IPS-20b (cell line): Measurements from ENCODE around the gene PPP6R3.
A peak's percentile ranks its signal among the peaks of the same experiment; 100 is the strongest.
"Not testable (repeated sequence)": the region's sequence is repeated elsewhere in the genome, so short reads cannot be mapped to it uniquely, and the experiment has no call there.

Source experiments
- H3K27ac ChIP-seq: one replicate; pipeline ENCODE4 v1.5.1; 2013; ENCODE audit warnings: low read length
- H3K27me3 ChIP-seq: 2 replicates; pipeline ENCODE4 v1.6.1; 2013; ENCODE audit warnings: mild to moderate bottlenecking, low read length, inconsistent platforms; ENCODE audit not compliant: insufficient read depth
- H3K36me3 ChIP-seq: 2 replicates; pipeline ENCODE4 v1.6.1; 2013; ENCODE audit warnings: low read depth, mild to moderate bottlenecking, inconsistent platforms, low read length, moderate library complexity; ENCODE audit not compliant: insufficient read depth
- H3K4me1 ChIP-seq: 2 replicates; pipeline ENCODE4 v1.6.1; 2013; ENCODE audit warnings: mild to moderate bottlenecking, control low read depth, inconsistent platforms, low read length, moderate library complexity; ENCODE audit not compliant: insufficient read depth
- H3K4me3 ChIP-seq: 2 replicates; pipeline ENCODE4 v1.5.1; 2013; ENCODE audit warnings: mild to moderate bottlenecking, low read length, inconsistent platforms
- H3K9ac ChIP-seq: 2 replicates; pipeline ENCODE4 v1.6.1; 2013; ENCODE audit warnings: low read depth, mild to moderate bottlenecking, inconsistent platforms, low read length, moderate library complexity
- H3K9me3 ChIP-seq: 2 replicates; pipeline ENCODE4 v1.6.1; 2013; ENCODE audit warnings: mild to moderate bottlenecking, low read depth, low read length, inconsistent platforms; ENCODE audit not compliant: insufficient read depth

PPP6R3 gene

DNA sequence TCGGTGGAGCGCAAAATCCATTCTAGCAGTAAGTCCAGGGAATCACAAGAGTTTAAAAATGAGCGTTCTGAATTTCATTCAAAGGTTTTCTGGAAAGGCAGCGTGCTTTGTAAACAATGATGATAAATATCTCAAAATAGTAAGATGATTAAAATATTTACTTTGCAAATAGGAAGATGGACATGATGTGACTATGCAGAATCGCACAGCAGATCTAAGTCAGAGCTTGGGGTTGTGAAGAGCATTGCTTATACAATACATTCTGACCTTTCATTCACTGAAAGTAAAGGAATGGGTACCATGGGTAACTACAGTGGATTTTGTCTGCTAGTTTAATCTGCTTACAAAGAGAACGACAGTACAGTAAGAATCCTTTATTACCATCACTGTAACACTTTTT lies 77.5 kb downstream of the PPP6R3 start:
- Histone ChIP-seq H3K4me1 (peaks cover 41% of the 10 kb centered on the region), H3K9me3 (no peaks in the 10 kb centered on the region), H3K36me3 (peaks cover 73% of the 10 kb centered on the region)

DNA sequence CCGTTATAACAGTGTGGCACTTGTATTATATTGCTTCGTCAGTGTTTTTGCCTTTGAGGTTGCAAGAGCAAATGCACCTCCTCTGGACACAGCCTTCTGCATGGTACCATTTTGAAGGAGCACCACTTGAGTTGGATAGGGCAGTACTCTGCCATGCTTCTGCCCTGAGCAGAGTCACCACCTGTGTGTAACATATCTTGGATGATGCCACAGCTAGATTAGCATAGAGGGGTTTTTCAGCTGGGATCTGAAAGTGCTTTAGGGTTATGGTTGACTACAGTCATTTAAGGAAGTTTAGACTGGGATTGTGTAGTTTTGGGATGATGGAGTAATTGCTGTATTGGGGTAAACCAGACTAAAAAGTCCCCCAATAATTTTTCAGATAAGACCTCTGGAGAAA lies 78.8 kb downstream of the PPP6R3 start:
- Histone ChIP-seq H3K36me3 (peaks cover 75% of the 10 kb centered on the region), H3K9ac (no peak overlapping the region), H3K4me1 (peaks cover 39% of the 10 kb centered on the region), H3K9me3 (no peaks in the 10 kb centered on the region), H3K4me3 (0 out of 2 replicates have a peak overlapping the region, but pooled peaks have one; percentile 24), H3K27me3 (no peaks in the 10 kb centered on the region), H3K27ac (no peak overlapping the region)

More for the DNA sequence above, 77.5 kb downstream of the PPP6R3 start:
- Histone ChIP-seq H3K27ac (no peak overlapping the region), H3K4me3 (no peak overlapping the region), H3K9ac (no peak overlapping the region), H3K27me3 (no peaks in the 10 kb centered on the region)

DNA sequence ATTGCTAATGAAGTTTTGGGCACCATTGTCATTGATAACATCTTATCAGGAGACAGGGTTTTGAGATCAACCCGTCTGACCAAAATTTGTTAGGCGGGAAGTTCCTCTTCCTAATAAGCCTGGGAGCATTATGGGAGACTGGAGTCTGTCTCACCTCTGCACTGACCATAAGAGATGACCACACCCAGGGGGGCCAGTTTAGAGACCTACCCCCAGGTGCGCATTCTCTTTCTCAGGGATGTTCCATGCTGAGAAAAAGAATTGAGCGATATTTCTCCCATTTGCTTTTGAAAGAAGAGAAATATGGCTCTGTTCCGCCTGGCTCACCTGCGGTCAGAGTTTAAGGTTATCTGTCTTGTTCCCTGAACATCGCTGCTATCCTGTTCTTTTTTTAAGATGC lies 80.0 kb downstream of the PPP6R3 start:
- not testable (repeated sequence) for H3K27ac ChIP-seq
- H3K4me1 ChIP-seq = peaks cover 36% of the 10 kb centered on the region
- H3K36me3 ChIP-seq = peaks cover 82% of the 10 kb centered on the region

DNA sequence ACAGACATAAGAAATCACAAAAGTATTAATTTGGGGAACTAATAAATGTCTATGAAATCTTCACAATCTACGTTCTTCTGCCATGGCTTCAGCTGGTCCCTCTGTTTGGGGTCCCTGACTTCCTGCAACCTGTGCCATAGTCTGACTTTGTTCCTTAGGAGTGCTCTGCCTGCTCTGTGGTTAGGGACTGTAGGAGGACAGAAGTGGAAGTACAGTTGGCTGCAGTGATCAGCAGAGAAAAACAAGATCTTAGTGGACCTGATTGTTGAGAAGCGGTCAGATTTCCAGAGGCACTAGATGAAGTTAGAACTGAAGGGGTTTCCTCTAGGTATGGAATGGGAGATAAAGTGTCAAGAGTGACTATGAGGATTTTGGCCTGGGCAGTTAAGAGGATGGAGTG lies 80.6 kb downstream of the PPP6R3 start:
- Histone ChIP-seq H3K27me3 (no peaks in the 10 kb centered on the region), H3K4me3 (no peak overlapping the region), H3K9ac (no peak overlapping the region), H3K4me1 (peaks cover 36% of the 10 kb centered on the region), H3K36me3 (peaks cover 88% of the 10 kb centered on the region), H3K27ac (no peak overlapping the region), H3K9me3 (no peaks in the 10 kb centered on the region)

More for the DNA sequence above, 80.0 kb downstream of the PPP6R3 start:
- H3K9ac ChIP-seq, H3K27me3 ChIP-seq, H3K9me3 ChIP-seq: not testable (repeated sequence)
- peak overlapping the region; percentile 4; the same call in 1 of the 2 replicates for H3K4me3 ChIP-seq

DNA sequence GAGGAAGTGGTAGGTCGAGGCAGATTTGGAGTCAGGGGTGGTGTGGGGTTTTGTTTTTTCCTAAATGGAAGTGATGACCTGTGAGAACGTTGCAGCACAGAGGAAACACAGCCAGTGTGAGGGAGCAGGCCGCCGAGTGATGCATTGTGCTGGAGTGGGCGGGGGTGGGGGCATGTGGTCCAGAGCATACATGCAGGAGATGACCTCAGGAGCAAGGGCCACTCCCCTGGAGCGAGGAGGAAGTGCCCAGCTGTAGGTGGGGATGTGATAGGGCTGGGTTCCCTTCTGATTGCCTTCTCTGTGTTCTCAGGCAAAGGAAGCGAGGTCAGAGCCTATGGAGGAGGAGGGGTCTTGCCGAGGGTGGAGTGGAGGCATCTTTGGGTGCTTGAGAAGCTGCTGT lies 81.4 kb downstream of the PPP6R3 start:
- no peak overlapping the region for H3K4me3 ChIP-seq
- peaks cover 32% of the 10 kb centered on the region for H3K4me1 ChIP-seq
- no peak overlapping the region for H3K27ac ChIP-seq
- no peak overlapping the region for H3K9ac ChIP-seq
- H3K36me3 ChIP-seq = peaks cover 89% of the 10 kb centered on the region
- no peaks in the 10 kb centered on the region for H3K27me3 ChIP-seq
- H3K9me3 ChIP-seq = no peaks in the 10 kb centered on the region

DNA sequence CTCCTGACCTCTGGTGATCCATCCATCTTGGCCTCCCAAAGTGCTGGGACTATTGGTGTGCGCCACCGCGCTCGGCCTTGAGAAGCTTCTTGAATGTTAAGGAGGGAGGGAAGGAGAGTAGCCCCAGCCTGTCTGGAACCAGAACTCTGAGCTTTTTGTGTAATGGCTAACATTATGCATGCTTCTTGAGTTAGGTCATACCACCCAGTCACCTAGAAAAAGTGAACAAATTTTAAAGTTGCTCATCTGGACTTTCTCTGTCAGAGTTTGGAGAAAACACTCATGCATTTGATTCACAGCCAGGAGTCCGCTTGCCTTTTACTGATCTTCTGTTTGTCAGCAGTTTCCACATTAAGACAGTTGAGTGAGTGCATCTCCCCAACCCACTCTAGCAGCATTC lies 82.1 kb downstream of the PPP6R3 start:
- Histone ChIP-seq H3K27me3 (no peaks in the 10 kb centered on the region), H3K9me3 (no peaks in the 10 kb centered on the region), H3K4me1 (peaks cover 30% of the 10 kb centered on the region), H3K27ac (no peak overlapping the region), H3K36me3 (peaks cover 89% of the 10 kb centered on the region), H3K4me3 (no peak overlapping the region), H3K9ac (no peak overlapping the region)

DNA sequence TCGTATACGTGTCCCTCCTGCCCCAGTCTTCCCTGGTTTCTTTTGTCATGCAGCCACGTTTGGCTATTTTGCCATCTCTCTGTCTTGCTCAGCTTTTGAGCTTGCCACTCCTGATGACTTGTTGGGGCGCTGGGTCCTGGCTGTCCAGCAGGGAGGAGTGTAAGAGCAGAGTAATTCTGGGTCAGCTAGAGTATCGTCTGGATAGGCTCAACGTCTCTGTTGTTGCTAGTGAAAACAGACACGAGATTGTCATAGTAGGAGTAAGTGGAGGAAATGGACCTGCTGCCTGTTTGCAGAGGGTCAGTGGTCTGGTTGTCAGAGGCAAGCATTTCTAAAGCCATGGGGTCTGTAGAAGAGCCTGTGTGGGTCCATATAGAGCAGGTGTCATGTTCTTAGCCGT lies 83.0 kb downstream of the PPP6R3 start:
- peaks cover 30% of the 10 kb centered on the region for H3K4me1 ChIP-seq
- no peak overlapping the region for H3K9ac ChIP-seq
- H3K9me3 ChIP-seq = no peaks in the 10 kb centered on the region
- H3K4me3 ChIP-seq = no peak overlapping the region
- H3K27ac ChIP-seq = no peak overlapping the region
- H3K27me3 ChIP-seq = no peaks in the 10 kb centered on the region
- H3K36me3 ChIP-seq = peaks cover 89% of the 10 kb centered on the region

DNA sequence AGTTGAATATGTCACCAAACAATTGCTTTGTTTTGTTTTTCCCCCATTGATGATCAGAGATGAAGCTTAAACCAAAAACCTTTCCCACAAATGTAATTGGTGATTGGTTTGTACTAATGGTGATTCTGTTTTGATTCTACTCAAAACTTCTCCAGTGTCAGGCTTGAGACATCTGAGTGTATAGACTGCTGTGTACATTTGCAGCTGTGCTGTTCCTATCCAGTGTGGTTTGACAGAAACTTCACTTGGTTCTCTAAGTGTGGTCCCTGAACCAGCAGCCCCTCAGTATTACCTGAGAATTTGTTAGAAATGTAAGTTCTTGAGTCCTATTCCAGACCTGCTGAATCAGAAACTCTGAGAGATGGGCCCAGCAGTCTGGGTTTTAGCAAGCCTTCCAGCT lies 84.8 kb downstream of the PPP6R3 start:
- Histone ChIP-seq H3K9me3 (no peaks in the 10 kb centered on the region), H3K4me1 (peaks cover 22% of the 10 kb centered on the region), H3K4me3 (no peak overlapping the region), H3K9ac (no peak overlapping the region), H3K27ac (no peak overlapping the region), H3K36me3 (peaks cover 91% of the 10 kb centered on the region), H3K27me3 (no peaks in the 10 kb centered on the region)

DNA sequence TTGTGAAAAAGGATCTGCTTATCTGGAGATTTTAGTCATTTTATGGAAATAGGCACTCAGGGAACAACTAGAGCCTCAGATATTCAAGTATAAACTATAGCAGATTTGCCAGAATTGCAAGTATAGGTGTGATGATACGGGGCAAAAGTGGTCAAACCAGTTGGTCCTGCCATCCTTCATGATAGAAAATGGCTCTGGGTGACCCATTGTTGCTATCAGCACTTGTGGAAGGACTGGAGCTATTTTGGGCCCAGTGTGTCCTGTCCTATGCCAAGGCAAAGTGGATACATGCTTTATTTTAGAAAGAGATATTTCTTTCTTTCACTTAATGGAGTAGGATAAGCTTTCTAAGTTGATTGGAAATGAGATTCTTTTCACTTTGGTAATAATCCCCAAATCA lies 85.2 kb downstream of the PPP6R3 start:
- Histone ChIP-seq H3K9me3 (no peaks in the 10 kb centered on the region), H3K27me3 (no peaks in the 10 kb centered on the region), H3K36me3 (peaks cover 92% of the 10 kb centered on the region), H3K27ac (no peak overlapping the region), H3K4me1 (peaks cover 18% of the 10 kb centered on the region), H3K9ac (no peak overlapping the region), H3K4me3 (no peak overlapping the region)

DNA sequence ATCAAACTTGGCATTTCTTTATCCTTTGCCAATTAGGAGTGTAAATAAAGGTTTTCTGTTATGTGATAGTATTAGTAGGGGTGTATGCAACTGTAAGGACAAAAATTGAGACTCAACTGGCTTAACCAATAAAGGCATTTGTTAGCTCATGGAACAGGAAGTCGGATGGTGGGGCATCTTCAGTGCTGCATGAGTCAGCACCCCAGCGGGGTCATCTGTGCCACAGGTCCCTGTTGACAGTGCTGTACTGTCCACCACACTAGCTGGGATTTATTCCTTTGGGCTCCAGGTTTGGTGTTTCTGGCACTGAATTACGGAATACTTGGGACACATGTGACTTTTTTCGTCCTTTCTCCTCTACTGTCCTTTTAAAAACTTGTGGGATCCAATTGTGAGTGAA lies 86.0 kb downstream of the PPP6R3 start:
- Histone ChIP-seq H3K27me3 (no peaks in the 10 kb centered on the region), H3K27ac (no peak overlapping the region), H3K9ac (no peak overlapping the region), H3K4me1 (peaks cover 10% of the 10 kb centered on the region), H3K9me3 (no peaks in the 10 kb centered on the region), H3K4me3 (no peak overlapping the region), H3K36me3 (peaks cover 91% of the 10 kb centered on the region)

DNA sequence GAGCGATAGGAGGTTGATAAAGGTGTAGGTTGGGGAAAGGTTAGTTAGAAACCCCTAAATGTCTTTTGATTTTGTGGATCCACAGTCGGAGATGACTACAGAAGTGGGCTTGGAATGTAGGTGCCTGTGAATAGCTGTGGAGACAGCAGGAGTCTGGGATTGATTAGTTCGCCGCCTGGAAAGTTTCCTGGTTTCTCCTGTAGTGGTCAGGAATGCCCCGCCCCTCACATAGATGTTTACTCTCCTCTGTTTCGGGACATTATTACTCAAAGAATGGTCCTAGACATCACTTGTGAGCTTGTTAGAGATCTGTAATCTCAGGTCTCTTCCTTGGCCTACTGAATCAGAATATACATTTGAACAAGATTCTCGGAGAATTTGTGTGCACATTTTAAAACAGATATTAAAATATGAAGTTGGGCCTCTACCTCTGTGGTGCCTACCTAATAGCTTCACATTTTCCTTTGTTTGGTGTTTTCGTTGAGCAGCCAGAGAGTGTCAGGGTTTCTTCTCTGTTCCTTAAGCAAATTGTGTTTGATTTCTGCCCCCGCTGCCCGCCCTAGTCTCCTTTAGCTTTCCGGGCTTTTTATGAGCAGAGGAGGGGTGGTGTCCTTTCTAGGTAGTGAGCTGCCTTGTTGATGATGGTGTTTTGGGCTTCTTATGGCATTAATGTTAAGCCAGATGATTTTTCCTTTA lies 89.4 kb downstream of the PPP6R3 start:
- H3K36me3 ChIP-seq = peaks cover 97% of the 10 kb centered on the region
- H3K9me3 ChIP-seq = no peaks in the 10 kb centered on the region
- H3K27me3 ChIP-seq = no peaks in the 10 kb centered on the region
- no peak overlapping the region for H3K4me3 ChIP-seq
- H3K4me1 ChIP-seq = no peaks in the 10 kb centered on the region
- H3K27ac ChIP-seq = no peak overlapping the region
- no peak overlapping the region for H3K9ac ChIP-seq

DNA sequence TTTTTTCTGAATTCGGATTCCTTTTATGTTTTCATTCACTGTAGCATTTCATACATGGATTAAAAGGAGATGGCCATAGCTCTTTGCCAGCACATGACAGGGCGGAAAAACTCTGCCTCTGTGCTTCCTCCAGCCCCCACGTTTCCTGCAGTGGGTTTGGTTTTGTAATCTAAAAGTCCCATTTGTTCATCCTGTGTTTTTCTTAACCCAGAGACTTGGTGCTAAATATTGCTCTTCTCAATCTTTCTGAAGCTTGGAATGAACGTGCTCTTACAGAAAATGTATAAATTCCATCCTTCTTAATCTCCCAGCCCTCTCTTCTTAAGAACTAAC lies 89.9 kb downstream of the PPP6R3 start:
- Histone ChIP-seq H3K27ac (no peak overlapping the region), H3K36me3 (peaks cover 97% of the 10 kb centered on the region), H3K4me3 (no peak overlapping the region), H3K9ac (no peak overlapping the region), H3K27me3 (no peaks in the 10 kb centered on the region), H3K9me3 (no peaks in the 10 kb centered on the region), H3K4me1 (no peaks in the 10 kb centered on the region)
